GM13977 (cell line): ENCODE results near the gene CHST2.

ENCODE experiments used
- DNase-seq: peaks from one replicate; pipeline ENCODE4 v3.0.0; 2012; ENCODE audit warnings: low spot score
- CTCF ChIP-seq: IDR thresholded peaks from 2 replicates; pipeline ENCODE4 v1.5.1; 2012; ENCODE audit warnings: mild to moderate bottlenecking, control low read depth; ENCODE audit not compliant: insufficient read depth; ENCODE audit errors: extremely low read depth, missing control alignments
- in situ Hi-C: fragments of 300-500 bp; cut with MboI; formaldehyde crosslinking; loops from one replicate; pipeline ENCODE4 v1.12.0; 2022; ENCODE audit warnings: low sequenced_read_pairs, low pct_unique_long_range_greater_than_20kb, mixed read lengths, inconsistent platforms; ENCODE audit not compliant: unreplicated experiment

CHST2 gene

DNA sequence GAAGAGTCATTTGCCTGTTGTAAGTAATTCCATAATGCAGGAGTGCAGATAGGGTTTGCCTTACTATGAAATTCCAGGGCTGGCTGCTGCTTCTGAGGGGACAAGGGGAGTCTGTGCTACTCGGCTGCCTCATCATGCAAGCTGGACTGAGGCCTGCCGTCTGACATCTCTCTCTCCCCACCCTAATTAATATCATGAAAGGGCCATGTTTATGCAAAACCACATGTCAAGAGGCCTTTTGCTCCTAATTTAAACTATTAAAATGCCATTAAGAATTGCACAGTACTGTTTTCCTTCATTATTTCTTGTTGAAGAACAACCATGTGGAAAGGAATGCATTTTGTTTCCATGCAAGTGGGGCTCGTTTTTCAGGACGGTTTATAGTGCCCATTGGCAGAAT lies 26.3 kb downstream of the CHST2 start:
- no peak for DNase-seq
- no peak for TF ChIP-seq CTCF
- in situ Hi-C loops = no loop called here

GRCh38 chr3:143146486-143147274 lies 27.1 kb downstream of the CHST2 start:
- no peak for TF ChIP-seq CTCF
- in situ Hi-C loops = no loop called here
- DNase-seq = no peak

GRCh38 chr3:143147707-143148106 lies 28.1 kb downstream of the CHST2 start:
- in situ Hi-C loops = no loop called here
- no peak for TF ChIP-seq CTCF
- DNase-seq = no peak

DNA sequence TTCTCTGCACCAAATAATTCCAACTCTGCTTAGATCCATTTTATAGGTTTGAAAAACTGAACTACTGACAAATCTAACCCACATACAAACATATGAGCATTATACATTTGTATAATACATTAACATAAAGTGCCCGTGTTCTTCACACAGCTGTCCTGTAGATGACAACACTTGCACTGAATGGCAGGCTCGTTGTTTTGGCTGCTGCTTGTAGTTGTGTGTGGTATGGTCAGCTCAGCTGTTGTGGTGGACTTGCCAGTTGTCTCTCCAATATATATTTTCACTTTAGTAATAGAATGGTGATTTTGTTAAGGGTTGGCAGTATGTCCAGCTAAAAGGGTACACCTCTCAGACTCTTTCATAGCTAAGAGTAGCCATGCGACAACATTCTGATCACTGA lies 30.5 kb downstream of the CHST2 start:
- in situ Hi-C loops = no loop called here
- TF ChIP-seq CTCF = no peak
- DNase-seq = no peak

GRCh38 chr3:143151004-143151731 lies 31.6 kb downstream of the CHST2 start:
- in situ Hi-C loops = no loop called here
- no peak for TF ChIP-seq CTCF
- no peak for DNase-seq

DNA sequence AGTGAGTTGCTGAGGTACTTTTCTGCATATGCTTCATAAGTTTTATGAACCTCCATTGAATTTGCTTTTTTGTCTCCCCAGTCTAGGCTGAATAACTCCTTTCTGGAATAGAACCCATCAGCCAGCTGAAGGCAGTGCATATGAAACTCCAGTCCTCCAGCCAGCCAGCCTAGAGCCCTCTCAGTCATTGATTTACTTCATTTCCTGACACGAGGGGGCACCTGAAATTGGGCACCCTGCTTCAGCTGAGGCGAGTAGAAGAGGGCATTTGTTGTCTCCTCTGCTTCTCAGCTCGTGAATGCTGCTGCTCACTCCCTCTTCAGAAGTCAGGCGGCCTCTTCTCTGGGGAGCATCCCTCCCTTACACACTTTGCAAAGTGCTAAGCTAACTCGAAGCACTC lies 32.5 kb downstream of the CHST2 start:
- no peak for TF ChIP-seq CTCF

More for the DNA sequence above, 32.5 kb downstream of the CHST2 start:
- no peak for DNase-seq
- in situ Hi-C loops = no loop called here
